ACC112 (cell line): ENCODE results near the gene MORF4L1.

ENCODE experiments used
- H2AFZ ChIP-seq: fragments of 200-600 bp; sonication (generic); one replicate; pipeline ENCODE4 v1.6.0; 2017; ENCODE audit warnings: antibody characterized with exemption, low read length; ENCODE audit not compliant: unreplicated experiment
- H3K27ac ChIP-seq: fragments of 200-600 bp; sonication (generic); 2 replicates; pipeline ENCODE4 v1.5.1; 2014; ENCODE audit warnings: low read depth, mild to moderate bottlenecking, antibody characterized with exemption, low read length, moderate library complexity
- H3K27me3 ChIP-seq: fragments of 200-600 bp; sonication (generic); 2 replicates; pipeline ENCODE4 v1.6.1; 2014; ENCODE audit warnings: mild to moderate bottlenecking, antibody characterized with exemption, low read length, moderate library complexity, mixed read lengths; ENCODE audit not compliant: insufficient read depth
- H3K36me3 ChIP-seq: fragments of 200-600 bp; sonication (generic); 2 replicates; pipeline ENCODE4 v1.6.1; 2016; ENCODE audit warnings: mild to moderate bottlenecking, antibody characterized with exemption, low read length, moderate library complexity, mixed read lengths; ENCODE audit not compliant: insufficient read depth
- H3K4me1 ChIP-seq: fragments of 200-600 bp; sonication (generic); one replicate; pipeline ENCODE4 v1.6.1; 2016; ENCODE audit warnings: low read length, mixed read lengths; ENCODE audit not compliant: insufficient read depth, unreplicated experiment, control insufficient read depth
- H3K4me3 ChIP-seq: fragments of 200-600 bp; sonication (generic); 2 replicates; pipeline ENCODE4 v1.5.1; 2014; ENCODE audit warnings: mild to moderate bottlenecking, low read depth, low read length
- H3K79me2 ChIP-seq: fragments of 200-600 bp; sonication (generic); one replicate; pipeline ENCODE4 v1.6.0; 2016; ENCODE audit warnings: low read length; ENCODE audit not compliant: control insufficient read depth, unreplicated experiment, insufficient read depth

MORF4L1 gene

DNA sequence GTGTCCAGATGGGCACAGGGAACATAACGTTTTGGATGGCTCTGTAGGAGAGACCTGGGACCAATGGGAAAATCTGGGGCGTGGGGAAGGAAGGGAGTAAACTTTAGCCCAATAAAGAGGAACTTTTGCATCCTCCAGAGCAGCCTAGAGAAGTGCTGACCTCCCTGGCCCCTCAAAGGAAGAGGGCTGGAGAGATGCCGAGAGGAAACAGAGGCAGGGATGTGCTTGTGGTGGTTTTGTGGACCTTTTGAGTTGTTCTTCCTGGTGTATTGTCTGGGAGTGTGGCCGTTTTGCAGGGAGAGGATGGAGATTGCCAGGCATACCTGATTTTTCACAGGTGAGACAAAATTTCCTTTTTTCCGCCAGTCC, 61.9 kb downstream of the MORF4L1 start:
- Histone ChIP-seq H3K27ac (no peak overlapping the region), H3K4me1 (peaks cover 14% of the 10 kb centered on the region), H3K4me3 (no peak overlapping the region), H3K36me3 (no peaks in the 10 kb centered on the region), H3K79me2 (no peaks in the 10 kb centered on the region), H3K27me3 (no peaks in the 10 kb centered on the region), H2AFZ (no peak overlapping the region)

DNA sequence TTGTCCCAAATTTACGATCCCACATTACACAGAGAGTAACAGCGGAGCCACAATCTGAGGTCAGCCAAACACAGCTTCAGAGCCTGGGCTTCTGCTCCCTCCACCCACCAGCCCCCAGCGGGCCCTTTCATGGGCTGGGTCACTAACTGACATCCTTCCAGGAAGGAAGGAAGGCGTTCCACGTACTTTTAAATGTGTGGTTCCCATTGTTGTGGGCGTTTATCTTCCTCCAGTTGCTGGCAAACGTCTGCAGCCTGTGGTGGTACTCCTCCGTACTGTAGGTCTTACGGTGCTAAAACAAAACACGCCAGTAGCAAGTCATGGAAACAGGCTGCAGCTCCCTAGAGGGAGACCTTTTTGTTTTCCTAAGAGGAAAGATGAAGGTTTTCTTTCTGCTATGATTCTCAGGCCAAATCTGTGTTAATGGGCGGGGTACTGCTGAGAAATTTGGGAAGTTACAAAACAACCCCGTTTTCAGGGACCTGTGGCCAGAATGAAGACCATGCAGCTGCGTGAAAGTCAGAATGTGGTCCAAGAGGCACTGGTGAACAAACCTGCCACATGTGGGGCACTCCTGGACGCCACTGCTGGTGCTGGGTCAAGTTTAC, 64.5 kb downstream of the MORF4L1 start:
- no peaks in the 10 kb centered on the region for H3K27me3 ChIP-seq
- no peaks in the 10 kb centered on the region for H3K79me2 ChIP-seq
- no peak overlapping the region for H3K4me3 ChIP-seq
- peaks cover 6% of the 10 kb centered on the region for H3K4me1 ChIP-seq
- no peak overlapping the region for H3K27ac ChIP-seq
- no peak overlapping the region for H2AFZ ChIP-seq
- H3K36me3 ChIP-seq, result no peaks in the 10 kb centered on the region

DNA sequence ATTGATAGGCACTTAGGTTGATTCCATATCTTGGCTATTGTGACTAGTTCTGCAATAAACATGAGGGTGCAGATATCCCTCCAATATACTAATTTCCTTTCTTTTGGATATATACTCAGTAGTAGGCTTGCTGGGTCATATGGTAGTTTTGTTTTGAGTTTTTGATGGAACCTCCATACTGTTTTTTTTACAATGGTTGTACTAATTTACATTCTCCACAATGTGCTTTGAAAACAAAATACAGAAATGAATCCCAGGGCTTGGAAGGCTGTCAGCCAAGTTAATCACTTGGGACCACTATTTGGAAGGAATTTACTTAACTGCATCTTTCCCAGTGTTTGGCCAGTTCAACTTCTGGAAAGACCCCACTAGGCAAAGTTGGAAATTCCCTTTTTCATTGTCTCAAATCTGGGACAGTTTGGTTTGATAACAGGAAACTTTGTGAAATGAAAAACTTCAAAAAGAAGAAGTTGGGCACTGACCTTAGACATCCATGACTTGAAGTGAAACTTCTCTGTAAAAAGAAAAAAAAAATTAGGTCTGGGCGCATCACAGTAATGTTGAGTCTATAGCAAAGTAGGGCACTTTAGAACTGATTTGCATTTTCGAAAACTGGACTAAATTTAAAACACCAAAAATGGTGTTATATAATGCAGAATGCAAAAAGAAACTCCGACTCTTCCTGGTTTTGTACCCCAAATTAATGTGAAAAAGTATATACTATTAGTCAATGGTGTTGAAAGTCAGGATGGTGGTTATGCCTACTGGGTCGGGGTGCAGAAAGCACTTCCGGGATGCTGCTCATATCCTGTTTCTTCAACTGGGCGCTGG, 66.2 kb downstream of the MORF4L1 start:
- Histone ChIP-seq H3K36me3 (no peaks in the 10 kb centered on the region), H3K4me1 (peaks cover 6% of the 10 kb centered on the region), H2AFZ (no peak overlapping the region), H3K27me3 (peaks cover 13% of the 10 kb centered on the region), H3K27ac (no peak overlapping the region), H3K4me3 (no peak overlapping the region), H3K79me2 (no peaks in the 10 kb centered on the region)

DNA sequence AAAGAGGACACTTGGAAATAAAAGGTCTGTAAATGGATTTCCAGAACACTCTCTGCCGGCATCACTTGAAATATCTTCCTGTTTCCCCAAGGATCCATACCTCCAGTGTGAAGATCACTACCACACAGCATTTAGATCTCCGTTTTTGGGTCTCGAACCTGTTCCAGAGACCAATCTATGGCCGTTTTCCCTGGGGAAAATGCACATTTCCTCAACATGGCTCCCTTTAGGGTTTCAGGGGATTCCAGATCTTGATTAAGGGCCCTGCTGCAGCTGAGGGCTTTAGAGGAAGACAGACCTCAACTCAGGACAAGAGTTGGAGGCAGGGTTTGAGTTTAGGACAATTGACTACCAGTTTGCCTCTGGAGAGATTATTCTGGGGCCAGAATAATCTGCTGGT, 70.1 kb downstream of the MORF4L1 start:
- Histone ChIP-seq H3K27ac (no peak overlapping the region), H3K4me1 (peaks cover 10% of the 10 kb centered on the region), H3K27me3 (peaks cover 27% of the 10 kb centered on the region), H2AFZ (no peak overlapping the region), H3K79me2 (no peaks in the 10 kb centered on the region), H3K36me3 (no peaks in the 10 kb centered on the region), H3K4me3 (no peak overlapping the region)

DNA sequence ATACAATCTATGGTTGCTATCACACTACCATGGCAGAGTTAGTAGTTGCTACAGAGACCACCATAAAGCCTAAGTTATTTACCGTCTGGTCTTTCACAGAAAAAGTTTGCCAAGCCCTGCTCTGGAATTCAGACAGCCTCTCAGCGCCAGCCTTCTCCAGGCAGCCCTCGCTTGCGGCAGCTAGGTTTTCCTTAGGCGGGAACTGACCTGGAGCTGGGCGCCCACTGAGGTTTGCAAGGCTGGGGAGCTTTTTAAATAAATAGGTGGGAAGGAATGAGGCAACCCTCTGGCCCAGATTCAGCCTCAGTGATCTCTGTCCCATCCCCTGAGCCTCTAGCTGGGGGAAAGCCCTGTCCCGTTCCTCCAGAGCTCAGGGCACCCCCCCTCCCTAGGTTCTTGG, 71.0 kb downstream of the MORF4L1 start:
- H3K79me2 ChIP-seq, result no peaks in the 10 kb centered on the region
- no peaks in the 10 kb centered on the region for H3K36me3 ChIP-seq
- H3K27ac ChIP-seq, result no peak overlapping the region
- H3K4me3 ChIP-seq, result no peak overlapping the region
- no peak overlapping the region for H2AFZ ChIP-seq
- peaks cover 27% of the 10 kb centered on the region for H3K27me3 ChIP-seq
- H3K4me1 ChIP-seq, result peaks cover 10% of the 10 kb centered on the region

DNA sequence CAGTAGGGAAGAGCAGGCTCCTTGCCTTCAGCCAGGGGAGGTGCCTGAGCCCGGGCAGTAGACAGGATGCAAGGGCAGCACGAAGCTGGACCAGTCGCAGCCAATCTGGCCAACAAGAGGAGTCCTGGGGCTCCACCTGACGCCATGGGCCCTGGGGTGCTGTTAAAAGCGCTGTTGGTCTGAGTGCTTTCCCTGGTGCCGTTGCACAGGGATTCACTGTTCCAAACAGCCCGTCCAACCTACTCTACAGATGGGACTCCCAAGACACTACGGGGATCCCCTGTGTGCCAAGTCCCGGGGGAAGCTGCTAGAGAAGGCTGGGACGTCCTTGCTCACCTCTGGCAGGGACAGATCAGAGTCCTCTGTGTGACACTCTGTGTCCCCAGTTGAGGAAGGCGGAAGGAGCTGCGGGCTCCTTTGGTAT, 71.5 kb downstream of the MORF4L1 start:
- H3K79me2 ChIP-seq, result no peaks in the 10 kb centered on the region
- H3K27me3 ChIP-seq, result peaks cover 27% of the 10 kb centered on the region
- no peaks in the 10 kb centered on the region for H3K36me3 ChIP-seq
- peaks cover 5% of the 10 kb centered on the region for H3K4me1 ChIP-seq
- peak overlapping the region; percentile 72 for H3K4me3 ChIP-seq
- no peak overlapping the region for H3K27ac ChIP-seq
- H2AFZ ChIP-seq, result no peak overlapping the region

DNA sequence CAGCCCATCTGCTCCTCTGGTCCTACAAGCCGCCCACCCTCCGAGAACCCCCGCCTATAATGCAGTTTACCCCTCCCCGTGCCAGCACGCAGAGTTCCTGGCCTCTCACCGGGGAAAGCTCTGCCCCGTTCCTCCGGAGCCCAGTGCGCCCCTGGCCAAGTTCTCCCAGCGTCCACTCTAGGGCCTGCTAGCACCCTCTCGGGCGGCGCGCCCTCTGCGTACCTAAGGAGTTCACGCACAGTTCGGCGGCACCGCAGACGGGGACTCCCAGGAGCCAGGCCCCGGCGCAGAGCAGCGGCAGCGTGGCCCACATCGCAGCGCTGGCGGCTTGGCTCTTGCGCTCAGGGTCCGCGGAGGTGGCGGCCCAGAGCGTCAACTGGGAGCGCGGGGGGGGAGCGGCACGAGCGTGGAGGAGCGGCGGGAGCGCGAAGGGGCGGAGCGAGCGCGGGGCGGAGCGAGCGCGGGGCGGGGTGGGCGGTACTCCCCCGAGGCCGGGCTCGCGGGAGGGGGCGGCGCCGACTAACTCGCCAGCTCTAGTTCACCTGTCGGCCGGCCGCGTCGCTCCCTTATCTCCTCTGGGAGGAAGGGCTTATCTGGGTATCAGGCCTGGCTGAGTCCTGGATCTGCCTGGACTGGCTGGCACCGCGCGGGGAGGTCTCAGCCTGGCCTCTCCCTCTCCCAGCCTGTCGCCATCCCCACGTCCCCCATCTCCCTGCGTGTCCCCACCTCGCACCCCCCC, 72.1 kb downstream of the MORF4L1 start, which contains the start of gene CTSH:
Gene CTSH, minus strand, starts transcription at position 378 of the 739 bp plus-strand sequence. Its CDS starts 65 bp downstream, at position 313.
- Histone ChIP-seq H3K79me2 (no peaks in the 10 kb centered on the region), H3K36me3 (no peaks in the 10 kb centered on the region), H3K4me3 (peak within 1 kb of the TSS; percentile 72), H3K27me3 (peaks cover 27% of the 10 kb centered on the region), H2AFZ (no peak within 1 kb of the TSS), H3K27ac (no peak within 1 kb of the TSS), H3K4me1 (peaks cover 4% of the 10 kb centered on the region)

DNA sequence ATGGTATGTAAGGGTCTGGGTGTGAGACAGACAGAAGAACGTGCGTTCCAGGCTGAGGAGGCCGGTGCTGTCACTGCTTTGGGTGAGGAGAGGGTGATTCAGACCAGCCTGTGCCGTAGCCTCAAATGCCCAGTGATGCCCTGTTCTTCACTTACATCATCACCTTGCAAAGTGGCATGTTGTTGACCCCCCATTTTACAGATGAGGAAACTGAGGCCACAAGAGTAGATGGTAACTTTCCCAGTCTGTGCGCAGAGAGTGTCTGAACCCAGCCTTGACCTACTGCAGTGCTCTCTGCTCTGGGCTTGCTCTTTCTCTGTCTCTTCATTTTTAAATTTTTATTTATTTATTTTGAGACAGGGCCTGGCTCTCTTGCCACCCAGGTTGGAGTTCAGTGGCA, 73.8 kb downstream of the MORF4L1 start:
- Histone ChIP-seq H3K36me3 (no peaks in the 10 kb centered on the region), H3K27ac (no peak overlapping the region), H3K4me3 (no peak overlapping the region), H3K79me2 (no peaks in the 10 kb centered on the region), H3K27me3 (peaks cover 27% of the 10 kb centered on the region), H3K4me1 (peaks cover 4% of the 10 kb centered on the region), H2AFZ (no peak overlapping the region)

DNA sequence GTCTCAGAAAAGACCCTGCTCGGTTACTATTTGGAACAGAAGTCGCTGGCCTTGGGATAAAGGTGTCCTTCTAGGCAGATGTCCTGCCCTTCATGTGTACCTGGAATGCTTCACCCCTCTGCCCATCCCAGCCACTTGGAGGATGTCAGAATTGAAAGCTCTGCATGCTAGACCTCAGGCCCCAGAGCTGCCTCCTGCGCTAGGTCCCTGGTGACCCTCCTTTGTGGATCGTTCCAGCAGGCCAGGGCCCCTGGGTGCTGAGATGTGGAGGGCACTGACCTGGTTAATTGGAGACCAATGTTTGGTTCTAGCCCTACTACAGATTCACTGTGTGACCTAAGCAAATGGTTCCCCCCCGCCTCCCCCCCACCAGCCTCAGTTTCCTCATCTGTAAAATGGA, 74.8 kb downstream of the MORF4L1 start:
- H2AFZ ChIP-seq, result no peak overlapping the region
- H3K4me3 ChIP-seq, result no peak overlapping the region
- H3K27me3 ChIP-seq, result peaks cover 27% of the 10 kb centered on the region
- H3K36me3 ChIP-seq, result no peaks in the 10 kb centered on the region
- no peaks in the 10 kb centered on the region for H3K79me2 ChIP-seq
- H3K4me1 ChIP-seq, result peaks cover 4% of the 10 kb centered on the region
- no peak overlapping the region for H3K27ac ChIP-seq
